ENCODE results near the gene ADARB1. TPM values are rescaled to one million over a fixed set of nuclear protein-coding genes. Genes with fewer than 3 reads are reported as not detected.

Gene ADARB1
- total and polyA plus RNA-seq, 2 experiments from 2014 or later: 4.8 to 14.8 TPM

GRCh38 chr21:45096217-45096616 is 21.8 kb downstream of the ADARB1 start:
- ATAC-seq (peak; percentile 21; the same call in 2 of the 3 replicates), DNase-seq (ENCODE audit: low spot score) (no peak)
- H3K4me3 Mint-ChIP-seq: no peak overlapping the region
- Histone ChIP-seq H3K4me3 (no peak overlapping the region), H3K4me2 (no peak overlapping the region), H2AFZ (no peak overlapping the region), H3K36me3 (ENCODE audit: insufficient read depth) (no peaks in the 10 kb centered on the region), H3K27ac (ENCODE audit: low read depth) (no peak overlapping the region), H3K27me3 (ENCODE audit: insufficient read depth) (no peaks in the 10 kb centered on the region), H3F3A (replicated peaks; ENCODE audit: low read depth) (no peaks in the 10 kb centered on the region), H3K79me2 (replicated peaks; ENCODE audit: insufficient read depth) (peaks cover 30% of the 10 kb centered on the region; the same call in 1 of the 2 replicates), H4K20me1 (replicated peaks; ENCODE audit: insufficient read depth) (peaks cover 13% of the 10 kb centered on the region), H3K4me1 (ENCODE audit: insufficient read depth) (no peaks in the 10 kb centered on the region; the same call in 1 of the 2 replicates), H3K9me2 (ENCODE audit: insufficient read depth) (no peaks in the 10 kb centered on the region)
- no peaks in the 10 kb centered on the region for H3K36me3 Mint-ChIP-seq (ENCODE audit: low read depth)
- no peak overlapping the region for H3K27ac Mint-ChIP-seq
- peaks cover 15% of the 10 kb centered on the region for H3K4me1 Mint-ChIP-seq
- TF ChIP-seq ZNF114 (CRISPR knock-in tag; IDR thresholded peaks at IDR 0.05) (no peak), ZNF331 (CRISPR knock-in tag; IDR thresholded peaks at IDR 0.05; ENCODE audit: low read depth) (no peak), CREB1 (CRISPR knock-in tag; IDR thresholded peaks at IDR 0.05; ENCODE audit: low read depth) (no peak), EZH2 (IDR thresholded peaks at IDR 0.05; ENCODE audit: low read depth, unreplicated experiment) (no peak), POLR2AphosphoS5 (IDR thresholded peaks at IDR 0.05; ENCODE audit: low read depth) (no peak), NANOG (IDR thresholded peaks at IDR 0.05; ENCODE audit: borderline replicate concordance) (no peak), STAT1 (IDR thresholded peaks at IDR 0.05; ENCODE audit: unreplicated experiment) (no peak), EZH2phosphoT487 (IDR thresholded peaks at IDR 0.05; ENCODE audit: unreplicated experiment) (no peak), JUNB (IDR thresholded peaks at IDR 0.05; ENCODE audit: unreplicated experiment) (no peak)
- TF ChIP-seq, protein P1, sequence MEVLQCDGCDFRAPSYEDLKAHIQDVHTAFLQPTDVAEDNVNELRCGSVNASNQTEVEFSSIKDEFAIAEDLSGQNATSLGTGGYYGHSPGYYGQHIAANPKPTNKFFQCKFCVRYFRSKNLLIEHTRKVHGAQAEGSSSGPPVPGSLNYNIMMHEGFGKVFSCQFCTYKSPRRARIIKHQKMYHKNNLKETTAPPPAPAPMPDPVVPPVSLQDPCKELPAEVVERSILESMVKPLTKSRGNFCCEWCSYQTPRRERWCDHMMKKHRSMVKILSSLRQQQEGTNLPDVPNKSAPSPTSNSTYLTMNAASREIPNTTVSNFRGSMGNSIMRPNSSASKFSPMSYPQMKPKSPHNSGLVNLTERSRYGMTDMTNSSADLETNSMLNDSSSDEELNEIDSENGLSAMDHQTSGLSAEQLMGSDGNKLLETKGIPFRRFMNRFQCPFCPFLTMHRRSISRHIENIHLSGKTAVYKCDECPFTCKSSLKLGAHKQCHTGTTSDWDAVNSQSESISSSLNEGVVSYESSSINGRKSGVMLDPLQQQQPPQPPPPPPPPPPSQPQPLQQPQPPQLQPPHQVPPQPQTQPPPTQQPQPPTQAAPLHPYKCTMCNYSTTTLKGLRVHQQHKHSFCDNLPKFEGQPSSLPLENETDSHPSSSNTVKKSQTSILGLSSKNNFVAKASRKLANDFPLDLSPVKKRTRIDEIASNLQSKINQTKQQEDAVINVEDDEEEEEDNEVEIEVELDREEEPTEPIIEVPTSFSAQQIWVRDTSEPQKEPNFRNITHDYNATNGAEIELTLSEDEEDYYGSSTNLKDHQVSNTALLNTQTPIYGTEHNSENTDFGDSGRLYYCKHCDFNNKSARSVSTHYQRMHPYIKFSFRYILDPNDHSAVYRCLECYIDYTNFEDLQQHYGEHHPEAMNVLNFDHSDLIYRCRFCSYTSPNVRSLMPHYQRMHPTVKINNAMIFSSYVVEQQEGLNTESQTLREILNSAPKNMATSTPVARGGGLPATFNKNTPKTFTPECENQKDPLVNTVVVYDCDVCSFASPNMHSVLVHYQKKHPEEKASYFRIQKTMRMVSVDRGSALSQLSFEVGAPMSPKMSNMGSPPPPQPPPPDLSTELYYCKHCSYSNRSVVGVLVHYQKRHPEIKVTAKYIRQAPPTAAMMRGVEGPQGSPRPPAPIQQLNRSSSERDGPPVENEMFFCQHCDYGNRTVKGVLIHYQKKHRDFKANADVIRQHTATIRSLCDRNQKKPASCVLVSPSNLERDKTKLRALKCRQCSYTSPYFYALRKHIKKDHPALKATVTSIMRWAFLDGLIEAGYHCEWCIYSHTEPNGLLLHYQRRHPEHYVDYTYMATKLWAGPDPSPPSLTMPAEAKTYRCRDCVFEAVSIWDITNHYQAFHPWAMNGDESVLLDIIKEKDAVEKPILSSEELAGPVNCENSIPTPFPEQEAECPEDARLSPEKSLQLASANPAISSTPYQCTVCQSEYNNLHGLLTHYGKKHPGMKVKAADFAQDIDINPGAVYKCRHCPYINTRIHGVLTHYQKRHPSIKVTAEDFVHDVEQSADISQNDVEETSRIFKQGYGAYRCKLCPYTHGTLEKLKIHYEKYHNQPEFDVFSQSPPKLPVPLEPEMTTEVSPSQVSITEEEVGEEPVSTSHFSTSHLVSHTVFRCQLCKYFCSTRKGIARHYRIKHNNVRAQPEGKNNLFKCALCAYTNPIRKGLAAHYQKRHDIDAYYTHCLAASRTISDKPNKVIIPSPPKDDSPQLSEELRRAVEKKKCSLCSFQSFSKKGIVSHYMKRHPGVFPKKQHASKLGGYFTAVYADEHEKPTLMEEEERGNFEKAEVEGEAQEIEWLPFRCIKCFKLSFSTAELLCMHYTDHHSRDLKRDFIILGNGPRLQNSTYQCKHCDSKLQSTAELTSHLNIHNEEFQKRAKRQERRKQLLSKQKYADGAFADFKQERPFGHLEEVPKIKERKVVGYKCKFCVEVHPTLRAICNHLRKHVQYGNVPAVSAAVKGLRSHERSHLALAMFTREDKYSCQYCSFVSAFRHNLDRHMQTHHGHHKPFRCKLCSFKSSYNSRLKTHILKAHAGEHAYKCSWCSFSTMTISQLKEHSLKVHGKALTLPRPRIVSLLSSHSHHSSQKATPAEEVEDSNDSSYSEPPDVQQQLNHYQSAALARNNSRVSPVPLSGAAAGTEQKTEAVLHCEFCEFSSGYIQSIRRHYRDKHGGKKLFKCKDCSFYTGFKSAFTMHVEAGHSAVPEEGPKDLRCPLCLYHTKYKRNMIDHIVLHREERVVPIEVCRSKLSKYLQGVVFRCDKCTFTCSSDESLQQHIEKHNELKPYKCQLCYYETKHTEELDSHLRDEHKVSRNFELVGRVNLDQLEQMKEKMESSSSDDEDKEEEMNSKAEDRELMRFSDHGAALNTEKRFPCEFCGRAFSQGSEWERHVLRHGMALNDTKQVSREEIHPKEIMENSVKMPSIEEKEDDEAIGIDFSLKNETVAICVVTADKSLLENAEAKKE (CRISPR knock-in tag; IDR thresholded peaks at IDR 0.05): no peak
- TF ChIP-seq, protein P2, sequence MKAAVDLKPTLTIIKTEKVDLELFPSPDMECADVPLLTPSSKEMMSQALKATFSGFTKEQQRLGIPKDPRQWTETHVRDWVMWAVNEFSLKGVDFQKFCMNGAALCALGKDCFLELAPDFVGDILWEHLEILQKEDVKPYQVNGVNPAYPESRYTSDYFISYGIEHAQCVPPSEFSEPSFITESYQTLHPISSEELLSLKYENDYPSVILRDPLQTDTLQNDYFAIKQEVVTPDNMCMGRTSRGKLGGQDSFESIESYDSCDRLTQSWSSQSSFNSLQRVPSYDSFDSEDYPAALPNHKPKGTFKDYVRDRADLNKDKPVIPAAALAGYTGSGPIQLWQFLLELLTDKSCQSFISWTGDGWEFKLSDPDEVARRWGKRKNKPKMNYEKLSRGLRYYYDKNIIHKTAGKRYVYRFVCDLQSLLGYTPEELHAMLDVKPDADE (IDR thresholded peaks at IDR 0.05): no peak
- TF ChIP-seq, protein P3, sequence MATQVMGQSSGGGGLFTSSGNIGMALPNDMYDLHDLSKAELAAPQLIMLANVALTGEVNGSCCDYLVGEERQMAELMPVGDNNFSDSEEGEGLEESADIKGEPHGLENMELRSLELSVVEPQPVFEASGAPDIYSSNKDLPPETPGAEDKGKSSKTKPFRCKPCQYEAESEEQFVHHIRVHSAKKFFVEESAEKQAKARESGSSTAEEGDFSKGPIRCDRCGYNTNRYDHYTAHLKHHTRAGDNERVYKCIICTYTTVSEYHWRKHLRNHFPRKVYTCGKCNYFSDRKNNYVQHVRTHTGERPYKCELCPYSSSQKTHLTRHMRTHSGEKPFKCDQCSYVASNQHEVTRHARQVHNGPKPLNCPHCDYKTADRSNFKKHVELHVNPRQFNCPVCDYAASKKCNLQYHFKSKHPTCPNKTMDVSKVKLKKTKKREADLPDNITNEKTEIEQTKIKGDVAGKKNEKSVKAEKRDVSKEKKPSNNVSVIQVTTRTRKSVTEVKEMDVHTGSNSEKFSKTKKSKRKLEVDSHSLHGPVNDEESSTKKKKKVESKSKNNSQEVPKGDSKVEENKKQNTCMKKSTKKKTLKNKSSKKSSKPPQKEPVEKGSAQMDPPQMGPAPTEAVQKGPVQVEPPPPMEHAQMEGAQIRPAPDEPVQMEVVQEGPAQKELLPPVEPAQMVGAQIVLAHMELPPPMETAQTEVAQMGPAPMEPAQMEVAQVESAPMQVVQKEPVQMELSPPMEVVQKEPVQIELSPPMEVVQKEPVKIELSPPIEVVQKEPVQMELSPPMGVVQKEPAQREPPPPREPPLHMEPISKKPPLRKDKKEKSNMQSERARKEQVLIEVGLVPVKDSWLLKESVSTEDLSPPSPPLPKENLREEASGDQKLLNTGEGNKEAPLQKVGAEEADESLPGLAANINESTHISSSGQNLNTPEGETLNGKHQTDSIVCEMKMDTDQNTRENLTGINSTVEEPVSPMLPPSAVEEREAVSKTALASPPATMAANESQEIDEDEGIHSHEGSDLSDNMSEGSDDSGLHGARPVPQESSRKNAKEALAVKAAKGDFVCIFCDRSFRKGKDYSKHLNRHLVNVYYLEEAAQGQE (IDR thresholded peaks at IDR 0.05; ENCODE audit: unreplicated experiment): no peak
- TF ChIP-seq, protein P4, sequence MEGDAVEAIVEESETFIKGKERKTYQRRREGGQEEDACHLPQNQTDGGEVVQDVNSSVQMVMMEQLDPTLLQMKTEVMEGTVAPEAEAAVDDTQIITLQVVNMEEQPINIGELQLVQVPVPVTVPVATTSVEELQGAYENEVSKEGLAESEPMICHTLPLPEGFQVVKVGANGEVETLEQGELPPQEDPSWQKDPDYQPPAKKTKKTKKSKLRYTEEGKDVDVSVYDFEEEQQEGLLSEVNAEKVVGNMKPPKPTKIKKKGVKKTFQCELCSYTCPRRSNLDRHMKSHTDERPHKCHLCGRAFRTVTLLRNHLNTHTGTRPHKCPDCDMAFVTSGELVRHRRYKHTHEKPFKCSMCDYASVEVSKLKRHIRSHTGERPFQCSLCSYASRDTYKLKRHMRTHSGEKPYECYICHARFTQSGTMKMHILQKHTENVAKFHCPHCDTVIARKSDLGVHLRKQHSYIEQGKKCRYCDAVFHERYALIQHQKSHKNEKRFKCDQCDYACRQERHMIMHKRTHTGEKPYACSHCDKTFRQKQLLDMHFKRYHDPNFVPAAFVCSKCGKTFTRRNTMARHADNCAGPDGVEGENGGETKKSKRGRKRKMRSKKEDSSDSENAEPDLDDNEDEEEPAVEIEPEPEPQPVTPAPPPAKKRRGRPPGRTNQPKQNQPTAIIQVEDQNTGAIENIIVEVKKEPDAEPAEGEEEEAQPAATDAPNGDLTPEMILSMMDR (conservative IDR thresholded peaks at IDR 0.05; ENCODE audit: low read depth in 2 of 2): no peak
- peaks cover 17% of the 10 kb centered on the region for H3K27me3 Mint-ChIP-seq (ENCODE audit: insufficient read depth, low read depth, poor library complexity)
- no peaks in the 10 kb centered on the region for H3K9me3 Mint-ChIP-seq
